Hematopoietic multipotent progenitor cell treated with erythropoietin and hydrocortisone succinate and interleukin-3 and kit ligand, for 4 days (in vitro differentiated cells): ENCODE data around the gene KXD1.
"Not testable (repeated sequence)": the region's sequence is repeated elsewhere in the genome, so short reads cannot be mapped to it uniquely, and the experiment has no call there.

Source experiments
- DNase-seq: peaks from one replicate; pipeline ENCODE4 v3.0.0-alpha.2; 2015

The KXD1 gene, protein sequence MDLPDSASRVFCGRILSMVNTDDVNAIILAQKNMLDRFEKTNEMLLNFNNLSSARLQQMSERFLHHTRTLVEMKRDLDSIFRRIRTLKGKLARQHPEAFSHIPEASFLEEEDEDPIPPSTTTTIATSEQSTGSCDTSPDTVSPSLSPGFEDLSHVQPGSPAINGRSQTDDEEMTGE

DNA sequence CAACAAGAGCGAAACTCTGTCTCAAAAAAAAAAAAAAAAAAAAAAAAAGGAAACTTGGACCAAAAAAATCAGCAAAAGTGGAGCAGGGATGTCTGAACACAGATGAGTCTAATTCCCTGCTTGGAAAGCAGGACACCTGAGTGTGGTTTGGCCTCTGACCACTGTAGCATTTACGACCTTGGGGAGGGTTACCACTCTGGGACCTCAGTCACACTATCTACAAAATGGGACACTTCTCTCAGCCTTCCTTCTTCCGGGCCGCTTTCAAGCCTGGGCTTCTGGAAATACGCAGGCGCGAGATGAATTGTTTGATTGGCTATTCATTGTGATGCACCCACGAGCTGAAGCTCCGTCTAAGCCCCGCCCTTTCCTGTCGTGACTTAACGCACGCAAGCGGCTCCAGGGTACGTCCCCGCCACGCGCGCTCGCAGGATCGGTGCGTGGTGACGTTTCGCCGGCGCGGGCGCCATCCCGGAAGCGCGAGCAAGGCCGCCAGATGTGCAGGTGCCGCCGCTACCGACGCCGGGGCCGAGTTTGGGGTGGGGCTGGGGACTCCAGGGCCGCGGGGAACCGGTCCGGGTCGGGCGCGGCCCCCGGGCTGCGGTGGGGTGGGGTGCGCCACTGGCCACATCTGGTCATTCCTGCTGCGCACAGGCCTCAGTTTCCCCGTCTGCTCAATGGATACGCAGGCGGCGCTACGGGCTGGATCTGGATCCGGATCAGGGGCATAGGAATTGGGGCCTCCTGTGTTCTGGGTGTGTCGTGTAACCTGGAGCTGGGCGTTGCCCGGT lies at the start of gene KXD1:
Gene KXD1, plus strand, starts transcription at position 460 of the 791 bp plus-strand sequence. CDS start 4,187 bp downstream, outside the sequence.
- DNase-seq = peak; percentile 100

DNA sequence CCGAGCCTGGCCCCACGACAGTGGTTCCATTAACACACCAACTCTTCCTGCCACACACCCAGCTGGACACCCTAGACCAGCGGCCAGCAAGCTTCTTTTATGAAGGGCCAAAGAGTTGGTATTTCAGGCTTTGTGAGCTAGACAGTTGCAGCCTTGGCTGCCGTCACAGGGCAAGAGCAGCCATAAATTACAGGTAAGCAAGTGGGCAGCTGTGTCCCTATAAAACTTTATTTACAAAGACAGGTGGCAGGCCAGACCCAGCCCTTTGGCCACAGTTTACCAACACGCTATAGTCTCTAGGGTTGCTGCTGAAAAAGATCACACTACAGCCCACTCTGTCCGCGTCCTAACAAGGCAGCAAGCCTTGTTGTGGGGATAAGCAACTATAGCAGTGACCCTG lies 49.1 kb upstream of the KXD1 start:
- DNase-seq = no peak

DNA sequence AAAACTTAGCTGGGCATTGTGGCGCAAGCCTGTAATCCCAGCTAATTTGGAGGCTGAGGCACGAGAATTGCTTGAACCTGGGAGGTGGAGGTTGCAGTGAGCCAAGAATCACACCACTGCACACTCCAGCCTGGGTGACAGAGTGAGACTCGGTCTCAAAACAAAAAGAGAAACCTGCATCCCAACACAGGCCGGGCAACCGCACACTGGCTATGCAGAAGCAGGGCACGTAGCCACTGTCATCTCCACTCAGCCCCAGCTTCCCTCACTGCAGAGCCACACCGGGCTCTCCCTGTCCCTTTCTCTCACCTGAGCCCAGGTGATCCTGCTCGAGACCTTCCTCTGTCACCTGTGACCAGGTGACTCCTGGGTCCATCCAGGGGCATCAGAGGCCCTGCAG lies 47.5 kb upstream of the KXD1 start:
- no peak for DNase-seq

DNA sequence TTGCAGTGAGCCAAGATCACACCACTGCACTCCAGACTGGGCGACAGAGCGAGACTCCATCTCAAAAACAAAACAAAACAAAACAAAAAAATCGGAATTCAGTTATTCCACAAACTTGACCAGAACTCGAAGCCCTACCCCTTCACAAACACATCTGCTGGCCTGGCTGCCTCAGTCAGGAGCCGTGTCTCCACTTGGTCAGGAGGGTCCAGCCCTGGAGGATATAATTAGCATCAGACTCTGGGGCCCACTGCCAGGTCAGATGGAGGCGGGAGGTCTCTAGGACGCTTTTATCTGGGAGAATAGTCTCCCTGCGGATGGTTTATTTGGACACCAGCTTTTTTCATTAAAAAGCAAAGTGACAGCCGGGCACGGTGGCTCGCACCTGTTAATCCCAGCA lies 43.8 kb upstream of the KXD1 start:
- DNase-seq = no peak

DNA sequence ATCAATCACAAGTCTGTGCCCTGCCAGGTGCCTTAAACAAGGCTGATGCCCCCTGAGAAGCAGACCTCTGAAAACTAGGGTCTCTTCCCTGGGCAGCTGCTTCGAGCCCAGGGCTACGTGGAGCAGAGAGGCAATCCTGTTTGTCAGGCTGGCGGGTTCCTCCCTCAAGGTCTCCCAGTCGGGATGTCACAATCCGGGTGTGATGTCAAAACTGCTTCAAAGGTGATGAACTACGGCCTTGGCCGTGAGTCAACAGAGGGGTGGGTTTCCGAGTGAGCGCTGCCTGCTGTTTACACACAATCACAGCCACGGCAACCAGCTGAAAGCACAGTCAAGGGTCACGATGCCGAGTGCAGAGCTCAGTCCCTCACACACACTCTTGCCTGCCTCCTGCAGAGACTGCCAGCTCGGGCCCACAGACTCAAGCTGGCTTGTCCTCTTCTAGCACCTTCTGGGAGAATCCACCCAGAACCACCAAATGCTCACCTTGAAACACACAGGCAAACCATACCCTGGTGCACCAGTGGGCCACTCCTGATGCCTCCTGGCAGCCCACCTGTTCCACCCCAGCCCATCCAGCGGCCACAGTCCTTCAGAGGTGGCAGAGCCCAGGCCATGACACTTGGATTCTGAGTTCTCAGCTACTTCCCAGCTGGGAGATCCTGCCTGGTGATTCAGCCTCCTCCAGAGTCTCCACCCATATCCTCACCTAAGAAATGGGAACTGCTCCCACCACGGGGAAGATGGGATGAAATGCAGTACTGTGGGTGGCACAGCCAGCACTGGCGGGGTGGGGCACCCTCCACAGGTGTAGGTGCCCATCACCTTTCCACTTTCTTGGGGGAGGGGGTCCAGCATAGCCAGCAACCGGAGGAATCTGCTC lies 42.6 kb upstream of the KXD1 start:
- no peak for DNase-seq

DNA sequence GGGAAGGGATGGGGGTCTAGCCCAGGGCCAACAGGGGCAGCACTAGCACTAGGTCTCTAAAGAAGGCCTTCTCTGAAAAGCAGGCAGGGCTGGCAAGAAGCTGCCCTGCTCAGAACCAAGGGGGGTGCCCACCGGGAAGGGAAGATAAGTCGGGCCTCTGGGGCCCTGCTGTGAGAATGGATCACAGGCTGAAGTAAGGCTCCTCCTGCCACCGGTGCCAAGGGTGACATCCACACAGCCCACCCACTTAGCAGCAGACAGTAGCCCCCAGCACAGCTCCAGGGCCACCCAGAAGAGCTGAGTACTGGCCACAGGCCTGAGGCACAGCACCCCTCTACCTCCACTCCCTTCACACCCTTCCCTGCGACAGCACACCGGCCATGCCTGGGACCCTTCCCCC lies 41.7 kb upstream of the KXD1 start:
- DNase-seq = no peak

DNA sequence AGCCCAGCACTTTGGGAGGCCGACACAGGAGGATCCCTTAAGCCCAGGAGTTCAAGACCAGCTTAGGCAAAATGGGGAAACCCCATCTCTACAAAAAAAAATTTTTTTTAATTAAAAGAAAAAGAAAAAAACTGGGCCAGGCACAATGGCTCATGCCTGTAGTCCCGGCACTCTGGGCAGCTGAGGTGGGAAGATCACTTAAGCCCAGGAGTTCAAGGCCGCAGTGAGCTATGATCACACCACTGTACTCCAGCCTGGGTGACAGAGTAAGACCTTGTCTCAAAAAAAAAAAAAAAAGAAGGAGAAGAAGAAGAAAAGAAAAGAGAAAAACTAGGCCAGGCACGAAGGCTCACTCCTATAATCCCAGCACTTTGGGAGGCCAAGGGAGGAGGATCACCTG lies 40.1 kb upstream of the KXD1 start:
- DNase-seq = no peak

DNA sequence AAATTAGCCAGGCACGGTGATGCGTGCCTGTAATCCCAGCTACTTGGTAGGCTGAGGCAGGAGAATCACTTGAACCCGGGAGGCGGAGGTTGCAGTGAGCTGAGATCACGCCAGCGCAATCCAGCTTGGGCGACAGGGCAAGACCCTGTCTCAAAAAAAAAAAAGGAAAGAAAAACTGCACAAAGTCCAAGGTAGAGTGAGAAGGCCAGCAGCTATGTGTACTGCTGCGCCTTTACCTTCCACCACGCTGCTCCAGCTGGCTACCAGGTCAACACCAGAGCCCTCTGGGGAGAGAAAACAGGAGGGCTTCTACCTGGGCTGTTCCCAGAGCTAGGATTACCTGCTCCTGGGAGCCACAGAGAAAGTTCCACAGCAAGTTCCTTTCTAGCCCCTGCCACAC lies 39.0 kb upstream of the KXD1 start:
- DNase-seq = no peak

DNA sequence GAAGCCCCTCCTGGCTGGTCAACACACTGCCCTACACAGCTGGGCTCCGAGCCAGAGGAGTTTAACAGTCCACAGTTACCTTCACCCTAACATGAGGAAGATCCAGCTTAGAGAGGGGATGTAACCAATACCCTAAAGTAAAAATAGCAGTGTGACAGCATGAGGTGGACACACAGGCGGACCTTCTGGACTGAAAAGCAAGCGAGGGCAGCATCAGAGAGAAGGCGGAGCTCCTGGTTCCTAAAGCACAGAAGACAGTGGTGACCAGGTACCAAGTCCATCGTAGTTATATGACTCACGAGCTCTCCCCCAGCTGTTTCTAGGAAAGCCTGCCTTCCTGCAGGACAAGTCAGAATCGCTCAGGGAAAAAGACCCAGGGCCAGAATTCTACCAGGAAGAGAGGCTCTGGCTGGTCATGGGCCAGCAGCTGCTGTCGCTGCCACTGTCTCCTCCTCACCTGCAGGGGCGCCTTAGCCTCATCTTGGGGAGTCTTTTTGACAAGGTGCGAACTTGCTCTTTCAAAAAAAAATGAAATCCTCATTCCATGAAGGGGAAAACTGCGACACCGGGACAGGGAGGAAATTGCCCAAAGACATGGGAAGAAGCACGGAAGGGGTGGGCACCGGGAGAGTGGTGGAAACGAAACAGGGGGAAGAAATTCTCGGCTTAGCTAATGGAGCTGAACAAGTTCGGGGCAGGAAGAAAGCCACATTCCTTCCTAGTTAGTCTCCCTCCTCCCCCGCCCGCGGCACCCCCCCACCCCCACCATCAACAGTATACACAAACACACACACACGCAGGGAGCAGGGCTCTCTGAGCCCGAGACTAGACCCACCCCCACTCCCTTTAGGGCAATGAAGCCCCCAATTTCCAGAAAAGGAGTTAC lies 37.5 kb upstream of the KXD1 start:
- DNase-seq = peak; percentile 87

DNA sequence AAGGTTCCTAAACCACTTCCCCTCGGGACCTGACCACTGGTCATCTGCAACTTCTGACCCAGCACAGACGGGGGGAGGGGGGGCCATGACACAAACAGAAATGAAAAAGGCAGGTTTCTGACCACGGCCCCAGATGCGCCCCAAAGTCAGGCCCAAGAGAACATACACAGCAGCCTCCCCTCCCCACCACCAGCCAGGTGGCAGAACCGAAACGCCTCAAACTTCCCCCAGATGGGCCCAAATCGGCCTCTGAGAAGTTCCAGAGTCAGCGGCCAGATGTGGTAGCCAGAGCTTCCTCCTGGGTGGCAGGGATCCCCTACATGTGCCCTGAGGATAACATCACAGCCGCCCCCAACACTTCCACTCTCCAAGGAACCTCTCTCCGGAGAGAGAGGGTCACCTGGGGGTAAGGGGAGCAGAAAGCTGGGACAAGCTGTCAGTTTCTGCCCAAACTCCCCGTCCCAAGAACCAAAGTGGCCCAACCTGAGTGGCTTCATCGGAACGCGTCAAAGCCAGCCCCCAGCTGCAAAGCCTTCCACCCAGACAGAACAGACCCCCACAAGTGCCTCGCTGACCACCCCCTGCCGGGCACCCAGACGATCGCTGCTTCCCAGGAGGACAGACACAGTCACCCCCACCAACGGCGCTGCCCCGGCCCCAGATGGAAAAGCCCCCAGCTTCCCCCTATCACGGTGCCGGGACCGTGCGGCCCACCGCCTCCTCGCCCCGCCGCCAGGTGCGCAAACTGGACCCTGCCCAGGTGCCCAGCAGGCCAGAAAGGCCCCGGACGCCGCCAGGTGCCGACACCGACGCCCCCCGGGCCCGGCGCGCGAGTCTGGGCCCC lies 36.6 kb upstream of the KXD1 start:
- DNase-seq = peak; percentile 54

DNA sequence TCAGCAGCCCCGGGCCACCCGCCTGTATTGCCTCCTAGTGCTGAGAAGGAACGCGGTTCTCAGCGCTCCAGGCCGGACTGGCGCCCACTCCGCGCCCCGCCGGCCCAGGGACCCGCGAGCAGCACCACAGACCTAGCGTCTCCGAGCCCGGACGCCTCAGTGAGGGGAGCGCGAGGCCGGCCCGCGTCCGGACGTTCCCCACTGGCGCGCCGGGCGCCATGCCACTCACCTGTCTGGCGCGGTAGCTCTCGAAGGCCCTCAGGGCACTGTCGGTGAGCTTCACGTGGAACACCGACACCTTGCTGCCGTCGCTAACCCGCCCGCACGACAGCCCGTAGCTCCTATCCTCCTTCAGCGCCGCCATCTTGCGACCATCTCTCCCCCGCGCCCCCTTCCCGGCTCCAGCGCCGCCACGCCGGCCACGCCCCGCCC lies 36.0 kb upstream of the KXD1 start, which contains the start of gene ELL:
Gene ELL, minus strand, starts transcription at position 379 of the 432 bp plus-strand sequence. Its CDS starts 15 bp downstream, at position 364.
- DNase-seq = no peak

DNA sequence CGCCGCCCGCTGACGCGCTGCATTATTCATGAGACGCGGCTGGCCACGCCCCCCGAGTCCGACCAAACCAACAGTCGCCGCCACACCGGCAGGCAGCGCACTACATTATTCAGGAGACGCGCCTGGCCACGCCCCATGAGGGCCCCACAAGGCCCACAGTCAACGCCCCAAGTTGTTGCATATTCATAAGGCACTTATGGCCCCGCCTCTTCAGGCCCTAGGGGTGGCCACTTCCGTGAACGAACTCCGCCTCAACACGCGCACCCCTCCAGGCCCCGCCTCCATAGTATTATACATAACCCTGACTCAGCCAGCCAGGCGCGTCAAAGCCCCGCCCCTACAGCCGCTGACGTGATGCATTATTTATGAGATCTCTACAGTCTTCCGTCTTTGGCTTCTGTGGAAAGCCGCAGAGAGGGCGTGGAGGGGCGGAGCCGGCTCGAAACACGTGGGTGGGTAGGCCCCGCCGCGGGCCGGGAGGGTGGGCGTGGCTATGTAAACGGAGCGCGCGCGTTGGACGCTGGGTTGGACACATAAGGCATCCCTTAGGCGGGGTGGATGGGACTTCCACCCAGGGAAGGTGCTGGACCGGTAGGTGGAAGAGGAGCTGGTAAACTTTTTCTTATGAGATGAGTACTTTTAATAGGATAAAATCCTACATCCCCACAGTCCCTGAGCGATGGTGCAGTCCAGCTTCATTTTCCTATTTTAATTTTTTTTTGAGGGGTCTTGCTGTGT lies 35.4 kb upstream of the KXD1 start:
- DNase-seq = peak; percentile 100

DNA sequence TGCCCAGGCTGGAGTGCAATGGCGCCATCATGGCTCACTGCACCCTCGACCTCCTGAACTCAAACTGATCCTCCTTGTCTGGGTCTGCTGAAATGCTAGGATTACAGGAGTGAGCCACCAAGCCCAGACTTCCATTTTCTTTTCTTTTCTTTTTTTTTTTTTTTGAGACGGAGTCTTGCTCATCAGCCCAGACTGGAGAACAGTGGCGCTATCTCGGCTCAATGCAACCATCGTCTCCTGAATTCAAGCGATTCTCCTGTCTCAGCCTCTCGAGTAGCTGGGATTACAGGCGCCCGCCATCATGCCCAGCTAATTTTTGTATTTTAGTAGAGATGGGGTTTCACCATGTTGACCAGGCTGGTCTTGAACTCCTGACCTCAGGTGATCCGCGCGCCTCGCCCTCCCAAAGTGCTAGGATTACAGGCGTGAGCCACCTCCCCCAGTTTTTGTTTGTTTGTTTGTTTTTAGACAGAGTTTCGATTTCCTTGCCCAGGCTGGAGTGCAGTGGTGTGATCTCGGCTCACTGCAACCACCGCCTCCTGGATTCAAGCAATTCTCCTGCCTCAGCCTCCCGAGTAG lies 34.7 kb upstream of the KXD1 start:
- DNase-seq = not testable (repeated sequence)

DNA sequence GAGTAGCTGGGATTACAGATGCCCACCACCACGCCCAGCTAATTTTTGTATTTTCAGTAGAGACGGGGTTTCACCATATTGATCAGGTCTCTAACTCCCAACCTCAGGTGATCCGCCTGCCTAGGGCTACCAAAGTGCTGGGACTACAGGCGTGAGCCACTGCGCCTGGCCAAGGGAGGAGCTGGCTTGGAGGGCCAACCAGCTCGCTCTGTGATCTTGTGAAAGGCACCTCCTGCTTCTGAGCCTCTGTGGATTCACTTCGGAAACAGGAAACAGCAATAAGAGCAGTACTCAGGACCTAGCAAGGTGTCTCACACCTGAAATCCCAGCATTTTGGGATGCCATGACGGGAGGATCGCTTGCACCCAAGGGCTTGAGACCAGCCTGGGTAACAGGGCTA lies 33.8 kb upstream of the KXD1 start:
- DNase-seq = no peak

DNA sequence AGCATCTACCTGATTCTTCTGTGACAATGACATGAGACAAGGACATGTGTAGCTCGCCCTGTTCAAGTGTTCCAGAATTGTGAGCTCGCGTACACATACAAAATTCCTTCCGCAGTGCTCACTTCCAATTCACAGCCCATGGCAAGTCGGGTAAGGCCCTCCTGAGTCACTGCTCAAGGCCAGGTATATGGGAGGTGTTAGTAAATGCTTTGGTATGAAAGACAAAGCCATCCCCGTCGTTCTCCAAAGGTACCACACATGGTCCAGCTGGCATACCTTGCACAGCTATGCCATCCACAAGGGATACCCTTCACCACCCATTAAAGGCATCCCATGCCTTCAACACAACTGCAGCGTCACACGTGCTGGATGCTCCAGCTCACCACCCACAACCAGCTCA lies 31.4 kb upstream of the KXD1 start:
- DNase-seq = no peak

DNA sequence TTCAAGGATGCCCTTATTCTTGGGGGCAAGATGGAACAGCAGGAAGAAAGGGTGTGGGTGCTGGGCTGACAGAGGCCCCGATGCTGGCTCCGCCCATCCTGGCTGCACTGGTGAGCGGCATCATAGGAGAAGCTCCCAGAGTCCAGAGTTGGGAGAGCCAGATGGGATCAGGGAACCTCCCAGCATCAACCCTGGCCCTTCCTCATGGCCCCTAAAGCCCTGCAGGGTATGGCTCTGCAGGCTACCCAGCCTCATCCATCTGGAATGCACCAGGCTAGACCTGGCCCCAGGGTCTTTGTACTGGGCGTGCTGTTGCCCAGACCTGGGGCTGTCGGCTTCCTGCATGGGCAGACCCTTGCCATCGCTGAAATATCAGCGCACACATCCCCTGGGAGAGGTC lies 27.9 kb upstream of the KXD1 start:
- no peak for DNase-seq

DNA sequence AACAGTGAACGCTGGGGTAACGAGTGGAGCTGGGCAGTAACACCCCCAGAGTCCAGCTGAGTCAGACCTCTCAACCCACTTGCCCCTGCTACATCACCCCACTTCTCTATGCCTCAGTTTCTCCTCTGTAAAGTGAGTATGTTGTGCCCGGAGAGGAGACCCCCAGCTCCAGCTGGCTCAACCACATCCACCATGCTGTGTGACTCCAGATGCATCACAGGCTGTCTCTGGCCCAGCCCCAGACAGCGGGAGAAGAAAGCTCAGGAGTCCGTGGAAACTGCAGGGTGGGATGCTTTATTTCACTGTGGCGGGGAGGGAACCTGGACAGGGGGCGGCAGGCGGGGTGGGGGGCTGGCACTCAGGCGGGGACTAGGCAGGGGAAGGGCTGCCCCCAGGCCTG lies 26.2 kb upstream of the KXD1 start:
- no peak for DNase-seq

DNA sequence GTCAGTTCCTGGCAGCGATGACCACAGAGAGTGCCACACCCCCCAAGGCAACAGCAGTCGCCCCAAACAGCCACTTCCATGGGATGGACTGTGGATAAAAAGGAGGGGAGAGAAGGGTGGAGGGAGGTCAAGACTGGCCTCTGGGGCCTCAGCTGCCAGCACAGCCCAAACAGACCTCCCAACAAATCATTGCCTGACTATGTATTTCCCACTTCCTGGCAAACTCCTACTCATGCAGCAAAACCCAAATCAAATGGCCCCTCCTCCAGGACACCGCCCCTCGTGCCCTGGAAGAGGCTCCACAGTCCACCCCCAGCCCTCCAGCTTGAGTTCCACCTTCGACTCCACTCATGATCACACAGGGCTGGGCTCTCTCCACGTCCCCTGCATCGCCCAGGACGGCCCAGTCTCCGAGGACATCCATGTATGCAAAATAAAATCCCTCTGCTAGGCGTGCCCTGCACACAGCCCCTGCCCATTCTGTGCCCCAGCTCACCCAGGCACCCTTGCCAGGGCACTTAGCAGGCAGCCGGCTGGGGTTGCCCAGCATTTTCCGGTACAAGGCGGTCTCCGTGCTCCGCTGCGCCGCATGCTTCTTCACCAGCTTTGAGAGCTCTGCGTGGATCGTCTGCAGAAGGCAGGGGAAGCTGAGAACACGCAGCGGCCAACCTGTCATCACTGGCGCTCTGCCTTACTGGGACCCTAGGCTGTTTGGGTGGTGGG lies 25.3 kb upstream of the KXD1 start:
- DNase-seq = no peak

DNA sequence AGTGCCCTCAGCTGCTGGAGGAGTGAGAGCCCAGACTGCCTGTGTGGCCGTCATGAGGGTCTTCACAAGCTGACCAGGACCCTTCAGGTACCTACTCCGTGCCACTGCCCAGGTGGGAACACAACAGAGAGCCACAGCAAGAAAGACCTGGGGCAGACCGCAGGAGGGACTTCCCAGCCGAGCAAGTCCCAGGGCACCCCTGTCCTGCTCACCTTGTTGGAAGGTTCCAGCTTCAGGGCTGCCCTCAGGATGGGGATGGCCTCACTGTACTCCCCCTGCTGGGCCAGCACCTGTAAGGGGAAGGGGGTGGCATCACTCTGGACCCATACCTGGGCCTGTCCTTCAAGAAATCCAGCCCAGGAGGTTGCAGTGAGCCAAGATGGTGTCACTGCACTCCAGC lies 24.6 kb upstream of the KXD1 start:
- DNase-seq = no peak

DNA sequence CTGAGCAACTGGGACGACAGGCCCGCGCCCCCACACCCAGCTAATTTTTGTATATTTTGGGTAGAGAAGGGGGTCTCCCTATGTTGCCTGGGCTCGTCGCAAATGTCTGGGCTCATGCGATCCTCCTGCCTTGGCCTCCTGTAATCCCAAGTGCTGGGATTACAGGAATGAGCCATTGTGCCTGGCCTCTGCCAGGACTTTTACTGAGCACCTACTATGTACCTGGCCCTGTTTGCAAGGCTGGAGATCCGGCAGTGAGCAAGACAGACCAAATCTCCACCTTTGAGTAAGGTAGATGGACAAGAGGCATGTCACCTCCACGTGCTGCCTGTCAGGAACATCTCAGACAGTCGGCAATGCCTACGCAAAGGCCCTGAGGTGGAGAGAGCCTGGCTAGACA lies 21.2 kb upstream of the KXD1 start:
- DNase-seq = no peak
